ENCODE results near the gene CDC45.

GRCh38 chr22:19464546-19464945, 15.2 kb upstream of the CDC45 start:
- no peak for TF ChIP-seq CTCF (IDR thresholded peaks at IDR 0.05)
- TF ChIP-seq POLR2A (IDR thresholded peaks at IDR 0.05) = no peak
